Left renal cortex interstitium (tissue), 4 donors: Measurements from ENCODE around the gene AKTIP. TPM values are rescaled to one million over a fixed set of nuclear protein-coding genes. Genes with fewer than 3 reads are reported as not detected.
"Not testable (repeated sequence)": the region's sequence is repeated elsewhere in the genome, so short reads cannot be mapped to it uniquely, and the experiment has no call there.

Experiments
- DNase-seq, 4 donors: peaks; one replicate each; pipeline ENCODE4 v3.0.0-alpha.2; 2013; ENCODE audit warnings: low read depth in 4 of 4, low spot score in 2 of 4, missing footprints in 1 of 4
- polyA plus RNA-seq, 4 donors: library from polyadenylated mRNA; unstranded; fragments of 120-200 nt; gene quantifications; one replicate each; pipeline ENCODE4 v1.2.1, GENCODE V29; 2013; ENCODE audit not compliant: insufficient read length in 4 of 4

AKTIP gene
- polyA plus RNA-seq, 4 donors, result 35.7 to 48.3 (median 46.0) TPM

DNA sequence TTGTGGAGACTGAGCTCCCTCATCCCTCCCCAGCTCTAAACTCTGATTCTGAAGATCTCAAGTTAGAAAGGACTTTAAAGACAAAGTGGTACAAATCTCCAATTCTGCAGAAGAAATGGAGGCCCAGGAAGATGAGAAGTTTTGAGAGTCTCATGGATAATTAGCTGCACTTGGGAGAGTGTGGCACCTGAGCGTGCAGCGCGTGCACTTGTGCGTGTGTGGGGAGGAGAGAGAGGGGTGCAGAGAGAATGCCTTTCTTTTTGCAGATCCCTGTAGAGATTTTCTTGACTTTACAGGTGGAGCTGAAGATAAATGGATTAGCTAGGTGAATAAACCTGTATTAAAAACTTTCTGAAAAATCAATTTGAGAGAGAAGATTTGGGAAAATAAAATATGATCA is 14.8 kb upstream of the AKTIP start:
- no peak for DNase-seq

DNA sequence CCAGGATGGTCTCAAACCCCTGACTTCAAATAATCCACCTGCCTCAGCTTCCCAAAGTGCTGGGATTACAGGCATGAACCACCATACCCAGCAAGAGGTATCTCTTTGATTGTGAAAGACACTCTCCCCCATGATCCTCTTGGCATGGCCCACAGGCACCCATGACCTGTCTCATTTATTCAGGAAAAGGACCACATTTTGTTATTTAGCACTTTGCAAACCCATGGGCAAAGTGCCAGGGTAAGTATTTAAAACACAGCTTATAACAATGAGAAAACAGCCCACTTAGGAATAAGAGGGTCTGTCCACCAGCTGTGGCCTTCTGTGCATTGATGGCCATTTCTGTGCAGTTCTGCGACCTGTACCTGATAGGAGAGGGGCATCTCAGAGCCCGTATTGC is 12.8 kb upstream of the AKTIP start:
- no peak for DNase-seq

DNA sequence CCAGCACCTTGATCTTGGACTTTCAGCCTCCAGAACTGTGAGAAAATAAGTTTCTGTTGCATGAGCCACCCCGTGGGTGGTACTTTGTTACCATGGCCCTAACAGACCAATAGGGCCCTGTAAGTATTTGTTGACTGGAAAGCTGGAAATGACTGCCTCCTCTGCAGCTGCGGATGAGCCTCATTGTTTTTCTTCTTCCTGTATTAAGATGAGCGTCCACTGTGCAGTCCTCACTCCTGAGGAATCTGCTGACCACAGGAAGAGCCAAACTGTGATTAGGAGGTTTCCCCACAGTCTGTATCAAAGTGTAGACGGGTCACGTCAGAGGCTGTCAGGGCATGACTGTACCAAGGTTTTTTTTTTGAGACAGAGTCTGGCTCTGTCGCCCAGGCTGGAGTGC is 12.2 kb upstream of the AKTIP start:
- no peak for DNase-seq

DNA sequence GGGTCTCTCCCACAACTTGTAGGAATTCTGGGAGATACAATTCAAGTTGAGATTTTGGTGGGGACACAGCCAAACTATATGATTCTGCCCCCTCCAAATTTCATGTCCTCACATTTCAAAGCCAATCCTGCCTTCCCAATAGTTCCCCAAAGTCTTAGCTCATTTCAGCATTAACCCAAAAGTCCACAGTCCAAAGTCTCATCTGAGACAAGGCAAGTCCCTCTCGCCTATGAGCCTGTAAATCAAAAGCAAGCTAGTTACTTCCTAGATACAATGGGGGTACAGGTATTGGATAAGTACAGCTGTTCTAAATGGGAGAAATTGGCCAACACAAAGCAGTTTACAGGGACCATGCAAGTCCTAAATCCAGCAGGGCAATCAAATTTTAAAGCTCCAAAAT is 9.8 kb upstream of the AKTIP start:
- DNase-seq, result not testable (repeated sequence)

DNA sequence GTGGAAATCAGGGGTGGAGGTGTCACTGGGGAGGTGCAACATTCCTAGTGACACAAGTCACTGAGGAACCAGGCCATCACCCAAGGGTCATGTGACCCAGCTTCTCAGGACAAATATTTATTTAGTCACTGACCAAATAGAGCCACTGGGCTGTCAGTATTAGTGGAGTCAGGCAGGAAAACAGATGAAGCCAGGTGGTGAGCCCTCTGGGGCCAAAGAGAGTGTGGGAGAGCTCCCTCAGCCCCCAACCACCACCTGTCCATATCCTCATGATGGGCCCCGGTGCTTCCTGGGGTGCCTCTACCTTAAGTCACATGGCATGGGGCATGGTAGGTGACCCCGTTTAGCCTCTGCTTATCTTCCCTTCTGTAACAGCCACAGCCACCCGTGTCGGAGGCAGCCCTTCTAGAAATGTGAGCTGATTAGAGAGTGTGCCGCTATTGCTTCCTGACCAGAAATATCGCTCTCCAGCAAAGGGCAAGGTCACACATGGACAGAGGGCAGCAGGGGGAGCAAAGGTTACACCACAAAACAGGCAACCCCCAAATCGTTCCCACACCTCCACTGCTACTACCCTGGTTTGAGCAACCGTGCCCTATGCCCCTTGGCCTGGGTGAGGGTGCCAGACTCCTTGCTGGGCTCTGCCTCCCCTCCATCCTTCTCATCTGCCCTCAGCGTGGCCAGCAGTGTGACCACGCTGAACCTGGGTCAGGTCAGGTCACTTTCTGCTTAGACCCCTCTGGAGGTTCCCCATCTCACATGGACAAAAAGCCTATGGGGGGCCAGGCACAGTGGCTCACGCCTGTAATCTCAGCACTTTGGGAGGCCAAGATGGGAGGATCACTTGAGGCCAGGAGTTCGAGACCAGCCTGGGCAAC is 8.6 kb upstream of the AKTIP start:
- DNase-seq, result no peak

DNA sequence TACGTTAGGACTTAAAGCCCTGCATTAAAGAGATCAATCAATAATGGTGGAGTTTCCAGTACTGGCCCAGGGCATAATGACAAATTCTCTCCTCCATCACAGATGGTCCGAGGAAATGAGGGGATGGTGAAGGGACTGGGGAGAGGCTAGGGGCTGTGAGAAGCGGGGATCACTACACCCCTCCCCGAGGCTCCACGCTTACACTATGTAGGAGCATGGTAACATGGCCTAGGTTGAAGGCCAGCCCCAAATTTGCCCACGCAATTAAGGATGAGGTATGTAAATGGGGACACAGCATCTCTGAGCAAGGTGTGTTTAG is 8.0 kb upstream of the AKTIP start:
- no peak for DNase-seq

DNA sequence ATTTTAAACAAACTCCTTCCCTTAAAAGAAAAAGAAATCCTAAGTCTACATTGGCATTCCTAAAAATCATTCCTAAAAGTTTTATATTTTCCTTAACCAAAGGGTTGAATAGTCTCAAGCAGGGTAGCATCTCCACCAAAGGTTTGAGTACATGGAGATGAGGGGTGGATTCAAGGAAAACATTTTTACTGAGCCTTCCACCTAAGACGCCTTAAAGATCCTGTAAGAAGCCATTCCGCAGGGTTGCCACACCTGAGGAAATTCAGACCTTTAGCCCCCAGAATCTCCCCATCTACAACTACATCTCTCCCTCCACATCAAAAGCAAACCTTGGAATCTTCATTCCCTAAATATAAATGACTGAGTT is 7.7 kb upstream of the AKTIP start:
- DNase-seq, result no peak

DNA sequence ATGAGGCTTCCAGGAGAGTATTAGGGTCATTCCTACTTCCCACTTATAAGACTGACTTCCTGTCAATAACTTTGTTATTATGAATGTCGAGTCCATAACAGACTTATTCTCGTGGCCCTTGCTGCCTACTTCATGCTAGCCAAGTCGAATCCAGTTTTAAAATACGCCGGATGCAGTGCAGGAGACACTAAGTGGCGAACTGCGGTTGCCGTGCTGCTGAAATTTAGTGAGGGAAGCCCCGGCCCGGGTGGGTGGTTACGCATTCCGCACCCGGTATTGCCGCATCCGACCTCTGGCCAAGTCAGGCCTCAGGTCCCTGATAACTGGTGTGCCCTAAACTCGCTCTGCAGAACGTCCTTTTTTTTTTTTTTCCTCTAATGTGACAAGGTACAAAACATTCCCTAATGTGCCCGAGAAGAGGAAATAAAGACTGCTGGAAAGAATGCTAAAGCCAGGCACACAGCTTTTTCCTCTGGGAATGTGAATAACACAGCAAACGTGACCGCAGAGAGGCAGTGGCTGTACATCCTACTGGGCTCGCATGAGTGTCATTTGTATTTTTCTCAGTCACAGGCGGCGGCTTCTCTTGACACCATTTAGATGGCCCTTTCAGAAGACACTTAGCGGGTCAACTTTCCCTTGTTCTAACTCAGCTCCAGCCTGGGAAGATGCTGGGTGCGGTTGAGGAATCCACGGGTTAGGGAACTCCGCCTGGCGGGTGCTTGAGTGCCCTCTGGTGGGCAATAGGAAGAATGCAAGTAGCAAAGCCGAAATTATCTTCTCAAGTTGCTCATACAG is 7.1 kb upstream of the AKTIP start:
- peak; percentile 46 to 68 (median 60) for DNase-seq

DNA sequence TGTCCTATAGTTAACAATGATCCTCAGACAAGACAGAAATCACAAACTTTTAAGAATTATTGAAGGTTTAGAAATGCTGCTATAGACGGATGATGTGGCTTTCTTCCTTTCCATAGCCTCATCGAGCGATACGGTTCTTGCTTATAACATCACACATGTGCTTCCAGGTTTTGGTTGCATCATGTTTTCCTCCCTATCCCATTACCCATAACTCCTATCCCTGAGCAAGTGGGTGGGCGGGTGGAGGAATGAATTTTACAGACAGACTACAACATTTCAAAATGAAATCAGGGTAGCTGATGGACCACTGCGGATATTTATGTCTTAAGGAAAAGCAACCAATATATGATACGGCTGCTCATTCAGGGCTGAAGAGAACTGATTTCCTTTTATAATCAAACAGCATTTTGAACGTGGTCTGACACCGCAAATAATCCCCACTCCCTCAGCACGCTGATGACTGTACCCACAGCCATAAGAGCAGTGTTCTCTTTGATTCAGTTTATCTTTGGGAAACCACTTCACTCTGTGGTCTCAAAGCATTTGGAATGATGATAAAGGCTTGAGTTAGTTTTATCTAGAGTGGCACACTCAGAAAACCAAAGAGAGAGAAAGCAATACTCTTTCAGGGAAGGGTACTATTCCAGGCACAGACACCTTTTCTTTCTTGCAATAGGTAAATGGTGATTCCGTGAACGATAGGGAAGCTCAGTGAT is 4.6 kb upstream of the AKTIP start:
- DNase-seq, result no peak

DNA sequence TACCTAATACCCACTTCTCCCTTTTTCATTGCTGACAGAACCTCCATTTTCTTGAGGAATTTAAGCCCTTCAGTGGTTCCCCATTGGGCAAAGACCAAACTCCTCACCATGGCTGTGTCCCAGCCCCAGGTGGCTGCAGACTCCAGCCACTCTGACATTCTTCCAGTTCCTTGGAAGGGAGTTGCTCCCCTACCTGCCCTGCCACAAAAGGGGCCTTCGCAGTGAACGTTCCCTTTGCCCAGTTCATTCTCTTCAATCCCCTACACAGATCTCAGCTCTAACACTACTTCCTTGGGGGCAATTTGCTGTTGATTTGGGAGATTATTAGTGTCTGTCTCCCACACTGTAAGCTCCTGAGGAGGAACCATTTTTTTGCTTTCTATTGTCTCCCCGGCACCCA is 3.2 kb upstream of the AKTIP start:
- no peak for DNase-seq

DNA sequence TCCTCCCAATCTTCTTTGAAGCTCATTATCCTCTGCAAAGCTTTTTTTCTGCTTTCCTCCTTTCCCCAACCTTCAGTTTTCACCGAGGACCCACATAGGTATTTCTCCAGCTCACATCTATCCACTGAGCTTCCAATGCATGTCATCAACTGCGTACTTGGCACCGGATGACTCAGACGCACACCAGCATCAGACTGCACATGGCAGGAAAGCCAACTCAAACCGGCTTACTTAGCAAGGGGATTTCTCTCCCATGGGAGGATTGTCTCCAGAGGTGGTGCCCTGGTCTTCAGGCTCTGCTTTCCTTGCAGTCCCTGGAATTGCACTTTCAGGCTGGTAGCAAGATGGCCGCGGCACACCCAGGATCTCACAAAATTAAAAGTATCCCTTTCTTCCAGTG is 1.7 kb upstream of the AKTIP start:
- DNase-seq, result no peak

DNA sequence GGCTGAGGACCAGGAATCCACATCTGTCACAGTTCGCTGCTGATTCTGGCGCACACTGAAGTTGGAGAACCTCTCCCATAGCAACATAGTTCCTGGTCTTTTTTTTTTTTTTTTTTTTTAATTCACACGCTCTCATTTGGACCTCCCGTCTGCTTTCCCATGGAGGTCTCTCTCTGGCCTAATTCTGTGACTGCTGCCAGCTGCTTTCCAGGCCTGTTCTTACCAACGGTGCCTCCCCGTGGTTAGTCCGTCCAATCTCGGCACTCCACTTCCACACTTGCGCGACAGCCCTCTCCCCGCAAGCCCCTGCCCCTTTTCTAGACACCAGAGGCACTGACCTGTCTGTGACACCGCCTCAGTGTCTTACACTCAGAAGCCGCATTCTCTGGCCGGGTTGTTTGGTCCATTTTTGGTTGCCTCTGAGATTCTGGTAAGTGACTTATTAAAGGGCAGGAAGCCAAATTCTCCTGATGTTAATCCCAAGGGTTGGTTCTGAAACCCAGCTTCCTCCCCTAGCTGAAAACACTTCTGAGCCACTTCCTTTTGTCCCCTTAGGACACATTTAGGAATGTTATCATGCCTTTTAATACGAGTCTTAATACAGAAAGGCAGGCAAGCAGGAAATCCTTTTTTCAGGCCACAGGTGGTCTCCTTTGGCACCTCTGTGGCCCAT is 1.1 kb upstream of the AKTIP start:
- peak; percentile 27 to 50 (median 45) for DNase-seq

DNA sequence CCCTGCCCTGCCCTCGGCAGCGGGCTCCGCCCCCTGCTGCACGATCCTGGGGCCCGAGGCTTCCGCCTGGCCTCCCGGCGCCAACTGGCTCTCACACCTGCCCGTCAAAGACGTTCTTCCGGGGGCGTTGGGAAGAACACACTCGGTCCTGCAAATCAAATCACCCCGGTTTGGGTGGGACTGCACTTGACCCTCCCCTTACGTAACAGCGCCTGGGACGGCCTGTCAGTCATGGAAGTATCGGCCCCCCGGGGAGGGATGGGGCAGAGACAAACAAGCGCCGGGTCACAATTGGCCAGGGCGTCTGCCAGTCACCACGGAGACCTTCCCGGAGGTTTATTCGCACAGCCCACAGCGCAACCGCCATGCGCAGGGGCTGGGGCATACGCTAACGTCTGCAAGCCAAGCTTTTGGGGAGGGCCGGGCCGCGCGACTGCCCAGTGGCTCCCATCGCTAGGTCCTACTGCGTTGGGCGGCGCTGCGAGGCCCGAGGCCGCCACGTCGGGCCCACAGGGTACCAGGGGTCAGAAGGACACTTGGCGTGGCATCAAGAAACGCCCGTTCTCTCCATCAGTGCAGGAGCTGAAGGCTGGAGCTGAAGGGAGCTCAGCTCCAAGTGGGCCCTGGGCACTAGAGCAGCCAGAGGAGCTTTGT is 388 bp upstream of the AKTIP start:
- peak; percentile 98 to 100 (median 100) for DNase-seq

DNA sequence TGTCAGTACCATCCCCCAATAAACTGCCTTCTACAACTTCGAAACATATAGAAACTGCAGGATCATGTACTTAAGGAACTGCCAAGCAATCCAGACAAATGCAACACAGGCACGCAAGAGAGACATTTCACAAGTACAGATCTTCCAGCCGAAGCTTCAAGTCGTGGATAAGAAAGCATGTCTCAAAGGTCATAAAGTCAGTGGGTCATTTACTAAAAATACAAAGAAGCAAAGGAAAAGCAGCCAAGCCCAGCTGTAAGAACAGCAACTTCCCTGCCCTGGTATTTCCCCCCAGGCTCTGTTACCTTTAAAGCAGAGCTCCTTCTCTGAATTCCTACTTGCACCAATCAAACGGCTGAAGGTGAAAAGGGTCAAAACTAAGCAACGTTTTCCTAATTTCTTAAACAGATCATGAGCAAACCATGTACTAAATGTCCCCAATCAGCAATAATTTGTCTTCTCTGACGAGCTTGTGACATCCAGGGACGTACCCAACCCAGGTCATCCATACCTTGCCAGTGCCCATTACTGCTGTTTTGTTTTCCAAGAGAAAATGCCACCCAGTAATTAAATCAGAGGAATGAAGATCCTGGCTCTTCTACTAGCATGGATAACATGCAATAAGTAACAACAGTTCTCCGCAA is 1.7 kb downstream of the AKTIP start:
- DNase-seq, result no peak

DNA sequence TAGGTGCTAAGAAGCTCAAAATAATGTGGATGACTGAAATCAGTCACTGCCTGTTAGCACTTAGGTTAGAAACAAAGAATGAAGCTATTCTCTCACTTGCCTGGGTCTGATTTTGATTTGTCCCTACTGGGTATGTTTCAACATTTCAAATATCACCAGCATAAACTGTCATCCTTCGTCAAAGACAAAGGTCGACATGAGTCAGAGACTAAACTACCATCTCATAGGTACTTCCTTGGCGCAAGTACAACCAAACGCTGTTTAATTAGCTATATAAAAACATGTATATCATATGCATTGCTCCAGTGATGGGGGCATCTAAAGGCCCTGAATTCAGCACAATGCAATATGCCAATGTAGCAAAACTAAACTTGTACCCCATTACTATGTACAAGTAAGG is 4.0 kb downstream of the AKTIP start:
- no peak for DNase-seq

DNA sequence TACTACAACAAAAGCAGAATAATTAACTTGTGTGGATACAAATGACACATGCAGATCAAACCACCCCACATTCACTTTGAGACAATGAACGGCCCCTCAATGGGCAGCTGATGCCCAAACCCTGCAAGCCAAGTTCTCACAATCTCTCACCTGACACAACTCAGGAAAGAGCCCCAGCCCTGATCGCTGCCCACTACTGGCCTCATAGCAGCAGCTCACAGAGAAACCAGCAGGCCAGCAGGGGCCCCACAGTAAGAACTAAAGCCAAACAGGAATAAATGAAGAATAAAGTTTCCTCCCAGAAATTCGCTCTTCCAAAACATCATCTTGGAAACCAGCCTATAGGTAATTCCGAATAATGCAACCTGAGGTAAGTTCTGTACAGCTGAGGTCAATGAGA is 7.7 kb downstream of the AKTIP start:
- no peak for DNase-seq

DNA sequence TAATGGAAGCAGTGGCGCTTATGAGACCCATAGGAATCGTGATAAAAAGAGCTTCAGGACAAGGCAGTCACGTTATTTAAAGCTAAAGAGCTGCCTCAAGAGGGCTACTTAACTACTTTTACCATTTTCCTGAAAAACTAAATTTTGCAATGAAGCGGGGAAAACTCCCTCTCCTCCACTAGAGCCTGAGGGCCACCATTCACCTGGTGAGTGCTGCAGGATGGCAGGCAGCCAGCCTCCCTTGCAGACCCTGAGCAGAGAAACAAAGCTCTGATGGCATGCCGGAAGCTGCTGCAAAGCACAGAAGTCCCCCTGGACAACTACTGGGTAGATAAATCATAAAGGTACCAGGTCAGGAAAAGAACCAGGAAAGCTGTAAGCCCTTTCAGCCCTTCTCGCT is 8.4 kb downstream of the AKTIP start:
- DNase-seq, result no peak

DNA sequence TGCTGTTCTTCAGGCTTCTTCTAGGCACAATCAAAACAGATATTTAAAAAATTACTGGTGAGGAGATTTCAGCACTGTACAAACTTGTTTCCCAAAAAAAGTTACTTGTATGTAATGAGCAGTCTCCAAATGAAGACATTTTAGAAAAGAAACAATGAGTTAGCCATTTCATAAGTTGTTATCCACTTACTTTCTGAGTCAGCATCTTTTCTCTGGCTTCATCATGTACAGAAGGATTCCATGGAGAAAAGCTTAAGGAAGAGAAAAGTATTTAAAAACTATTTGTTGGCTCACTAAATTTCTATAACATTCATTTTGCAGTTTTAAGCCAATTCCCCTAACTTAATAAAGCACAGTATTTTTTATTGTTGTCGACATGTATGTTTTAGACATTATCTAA is 10.5 kb downstream of the AKTIP start:
- no peak for DNase-seq

DNA sequence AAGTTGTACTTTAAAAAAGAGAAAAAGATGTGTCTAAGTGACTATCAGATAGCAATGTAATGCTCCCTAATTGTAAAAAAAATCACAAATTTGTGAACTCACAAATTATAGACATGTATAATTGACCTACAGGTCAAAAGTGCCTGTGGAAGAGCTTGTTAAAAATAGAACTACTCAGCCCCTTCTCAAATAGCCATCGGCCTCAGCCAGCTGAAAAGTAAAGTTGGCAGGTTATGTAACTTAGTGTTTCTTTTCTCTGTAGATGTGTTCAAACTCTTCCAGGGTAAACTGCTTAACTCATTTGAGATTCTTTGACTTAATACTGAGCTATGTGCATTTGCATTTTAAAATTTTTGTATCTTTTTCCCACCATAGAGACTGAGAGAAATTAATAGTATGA is 13.3 kb downstream of the AKTIP start:
- DNase-seq, result no peak

DNA sequence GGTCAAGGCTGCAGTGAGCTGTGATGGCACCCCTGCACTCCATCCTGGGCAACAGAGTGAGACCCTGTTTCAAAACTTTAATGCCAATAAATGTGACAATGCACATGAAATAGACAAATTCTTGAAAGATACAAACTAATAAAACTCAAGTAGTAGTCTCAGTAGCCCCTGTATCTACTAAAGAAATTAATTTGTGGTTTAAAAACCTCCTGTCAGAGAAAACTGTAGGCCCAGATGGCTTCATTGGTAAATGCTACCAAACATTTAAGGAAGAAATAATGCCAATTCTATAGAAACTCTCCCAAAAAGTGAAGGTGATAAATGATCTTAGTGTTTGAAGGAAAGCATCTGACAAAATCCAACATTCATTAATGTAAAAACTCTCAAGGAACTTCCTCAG is 16.8 kb downstream of the AKTIP start:
- DNase-seq, result no peak
